Gastroesophageal sphincter (tissue), 4 donors: ENCODE results near the gene NMRAL1. TPM values are rescaled to one million over a fixed set of nuclear protein-coding genes. Genes with fewer than 3 reads are reported as not detected.

ENCODE experiments used
- ATAC-seq: fragments of 150-250 bp; one replicate; pipeline ENCODE4 v1.9.1; 2016; ENCODE audit warnings: mild to moderate bottlenecking, moderate library complexity
- H3K27ac ChIP-seq, 4 donors: fragments of 200-600 bp; sonication (generic) in 3 of 4; 1 replicate in 3 of 4; 2 replicates in 1 of 4; pipeline ENCODE4 v1.5.1; 2016 to 2019
- H3K27me3 ChIP-seq: fragments of 200-600 bp; sonication (generic); one replicate; pipeline ENCODE4 v1.5.1; 2019
- H3K36me3 ChIP-seq, 2 donors: fragments of 200-600 bp; sonication (generic); one replicate each; pipeline ENCODE4 v1.5.1; 2019; ENCODE audit warnings: control low read depth in 1 of 2
- H3K4me1 ChIP-seq, 3 donors: fragments of 200-600 bp; sonication (generic); 1 replicate in 2 of 3; 2 replicates in 1 of 3; pipeline ENCODE4 v1.5.1; 2016 to 2019; ENCODE audit warnings: control low read depth in 2 of 3
- H3K4me3 ChIP-seq, 2 donors: fragments of 200-600 bp; sonication (generic); one replicate each; pipeline ENCODE4 v1.5.1; 2019; ENCODE audit warnings: mild to moderate bottlenecking in 1 of 2, moderate library complexity in 1 of 2
- H3K9me3 ChIP-seq, 3 donors: fragments of 200-600 bp; sonication (generic); one replicate each; pipeline ENCODE4 v1.5.1; 2017 to 2019; ENCODE audit warnings: control low read depth in 2 of 3
- EP300 ChIP-seq: sonication (generic); formaldehyde crosslinking; IDR thresholded peaks from one replicate; pipeline ENCODE4 v1.6.1; 2017; ENCODE audit warnings: antibody characterized with exemption, mild to moderate bottlenecking
- POLR2A ChIP-seq, 2 donors: fragments of 450-650 bp; IDR thresholded peaks; one replicate each; pipeline ENCODE4 v1.6.1; 2017; ENCODE audit warnings: antibody characterized with exemption in 2 of 2, mild to moderate bottlenecking in 2 of 2, moderate library complexity in 1 of 2
- POLR2AphosphoS5 ChIP-seq: sonication (generic); formaldehyde crosslinking; IDR thresholded peaks from one replicate; pipeline ENCODE4 v1.6.1; 2017; ENCODE audit warnings: antibody characterized with exemption
- WGBS, 2 donors: methylation state at CpG; one replicate each; pipeline ENCODE4 v1.1.5; 2018; ENCODE audit warnings: low coverage in 1 of 2; 5-methylcytosine and 5-hydroxymethylcytosine counted together
- total RNA-seq, 4 donors: library from RNA; depleted of rRNA; stranded (reverse); fragments of >200 nt; gene quantifications; one replicate each; pipeline ENCODE4 v1.1.0, GENCODE V29; 2016
- TF ChIP-seq, protein P1 (sequence below), 4 experiments: fragments of 200-600 bp in 2 of 4; fragments of 450-650 bp in 2 of 4; sonication (generic) in 1 of 4; IDR thresholded peaks; one replicate each; pipeline ENCODE4 v1.5.1; 2017 to 2019; ENCODE audit warnings: antibody characterized with exemption in 4 of 4, mild to moderate bottlenecking in 2 of 4, moderate library complexity in 2 of 4

NMRAL1 gene
- total RNA-seq, 4 donors from 2014 or later: 32.9 to 49.7 (median 39.3) TPM

DNA sequence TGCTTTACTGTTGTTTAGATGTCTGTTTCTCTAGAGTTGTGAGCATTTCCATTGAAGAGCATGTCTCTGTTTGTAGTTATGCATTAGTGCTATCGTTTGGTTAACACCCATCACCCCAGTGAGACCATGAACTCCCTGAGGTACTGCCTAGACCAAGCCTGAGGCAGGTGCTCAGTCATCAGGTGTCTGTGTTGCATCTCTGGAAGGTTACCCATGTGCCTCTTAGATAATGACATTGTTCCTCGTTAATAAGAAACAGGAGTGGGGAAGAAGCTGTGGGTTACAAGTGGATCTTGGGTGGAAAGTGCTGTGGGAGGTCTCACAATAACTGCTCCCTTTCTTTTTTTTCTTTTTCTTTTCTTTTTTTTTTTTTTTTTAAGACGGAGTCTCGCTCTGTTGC lies 30.4 kb downstream of the NMRAL1 start:
- no peak for TF ChIP-seq POLR2AphosphoS5
- no peak for TF ChIP-seq POLR2A (IDR thresholded peaks at IDR 0.05)
- no peak for TF ChIP-seq EP300
- TF ChIP-seq, protein P1, sequence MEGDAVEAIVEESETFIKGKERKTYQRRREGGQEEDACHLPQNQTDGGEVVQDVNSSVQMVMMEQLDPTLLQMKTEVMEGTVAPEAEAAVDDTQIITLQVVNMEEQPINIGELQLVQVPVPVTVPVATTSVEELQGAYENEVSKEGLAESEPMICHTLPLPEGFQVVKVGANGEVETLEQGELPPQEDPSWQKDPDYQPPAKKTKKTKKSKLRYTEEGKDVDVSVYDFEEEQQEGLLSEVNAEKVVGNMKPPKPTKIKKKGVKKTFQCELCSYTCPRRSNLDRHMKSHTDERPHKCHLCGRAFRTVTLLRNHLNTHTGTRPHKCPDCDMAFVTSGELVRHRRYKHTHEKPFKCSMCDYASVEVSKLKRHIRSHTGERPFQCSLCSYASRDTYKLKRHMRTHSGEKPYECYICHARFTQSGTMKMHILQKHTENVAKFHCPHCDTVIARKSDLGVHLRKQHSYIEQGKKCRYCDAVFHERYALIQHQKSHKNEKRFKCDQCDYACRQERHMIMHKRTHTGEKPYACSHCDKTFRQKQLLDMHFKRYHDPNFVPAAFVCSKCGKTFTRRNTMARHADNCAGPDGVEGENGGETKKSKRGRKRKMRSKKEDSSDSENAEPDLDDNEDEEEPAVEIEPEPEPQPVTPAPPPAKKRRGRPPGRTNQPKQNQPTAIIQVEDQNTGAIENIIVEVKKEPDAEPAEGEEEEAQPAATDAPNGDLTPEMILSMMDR (IDR thresholded peaks at IDR 0.05): no peak
- Histone ChIP-seq H3K27ac (no peak overlapping the region), H3K9me3 (no peaks in the 10 kb centered on the region), H3K4me3 (no peak overlapping the region), H3K36me3 (peaks cover 0 to 100% of the 10 kb centered on the region in 2 donors), H3K27me3 (no peaks in the 10 kb centered on the region), H3K4me1 (no peaks in the 10 kb centered on the region)
- 89 to 100% methylated on average over 1 of the region's 4 CpGs for WGBS, 2 donors
- no peak for ATAC-seq

DNA sequence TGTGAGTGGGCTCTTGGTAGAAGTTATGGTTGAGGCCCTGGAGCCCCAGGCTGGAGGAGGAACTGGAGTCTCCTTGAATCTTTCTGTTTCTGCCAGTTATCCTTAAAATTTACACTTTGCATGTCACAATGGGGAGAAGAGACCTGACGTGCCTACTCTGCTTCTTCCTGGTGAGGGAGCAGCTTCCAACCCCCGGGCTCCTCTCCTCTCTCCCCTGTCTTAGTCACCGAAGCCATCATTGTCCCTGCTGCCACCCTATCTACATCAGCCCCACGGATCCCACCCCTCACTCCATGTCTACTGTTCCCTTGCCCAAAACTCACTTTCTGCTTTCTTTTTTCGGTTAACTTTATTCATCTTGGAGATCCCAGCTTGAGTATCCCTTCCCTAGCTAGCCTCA lies 31.2 kb downstream of the NMRAL1 start:
- WGBS, 2 donors: 66 to 67% methylated on average over 1 to 5 of the region's 5 CpGs
- no peaks in the 10 kb centered on the region for H3K27me3 ChIP-seq
- no peak for TF ChIP-seq EP300
- TF ChIP-seq POLR2A (IDR thresholded peaks at IDR 0.05): no peak
- no peak for TF ChIP-seq POLR2AphosphoS5
- TF ChIP-seq, protein P1 (IDR thresholded peaks at IDR 0.05): no peak
- peaks cover 0 to 100% of the 10 kb centered on the region in 2 donors for H3K36me3 ChIP-seq
- ATAC-seq: no peak
- no peaks in the 10 kb centered on the region for H3K4me1 ChIP-seq
- H3K27ac ChIP-seq: no peak overlapping the region
- no peaks in the 10 kb centered on the region for H3K9me3 ChIP-seq
- no peak overlapping the region for H3K4me3 ChIP-seq

DNA sequence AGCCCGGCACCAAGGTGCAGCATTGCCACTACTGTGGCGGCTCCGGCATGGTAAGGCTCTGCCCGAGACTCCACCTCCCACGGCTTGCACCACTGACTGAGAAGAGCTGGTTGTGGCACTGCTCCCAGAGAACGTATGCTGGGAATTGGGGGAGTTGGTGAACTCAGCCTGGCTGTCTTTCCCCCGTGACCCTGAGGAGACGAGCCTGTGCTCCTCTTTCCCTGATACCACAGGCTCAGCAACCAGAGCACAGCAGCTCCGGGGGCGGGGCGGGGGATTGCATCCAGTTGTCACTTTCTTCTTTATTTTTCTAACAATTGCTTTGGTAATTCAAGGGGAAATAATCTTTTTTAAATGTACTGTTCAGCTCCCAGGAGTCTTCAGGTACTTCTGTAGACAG lies 32.1 kb downstream of the NMRAL1 start:
- Histone ChIP-seq H3K27me3 (no peaks in the 10 kb centered on the region), H3K4me3 (no peak overlapping the region), H3K27ac (no peak overlapping the region), H3K36me3 (peaks cover 0 to 100% of the 10 kb centered on the region in 2 donors), H3K9me3 (no peaks in the 10 kb centered on the region), H3K4me1 (no peaks in the 10 kb centered on the region)
- 88% methylated on average over 6 of the region's 11 CpGs; no CpG with 5 or more reads in 1 of the 2 donors for WGBS, 2 donors
- TF ChIP-seq POLR2A (IDR thresholded peaks at IDR 0.05) (no peak), POLR2AphosphoS5 (no peak), EP300 (no peak)
- TF ChIP-seq, protein P1 (IDR thresholded peaks at IDR 0.05): no peak
- no peak for ATAC-seq

DNA sequence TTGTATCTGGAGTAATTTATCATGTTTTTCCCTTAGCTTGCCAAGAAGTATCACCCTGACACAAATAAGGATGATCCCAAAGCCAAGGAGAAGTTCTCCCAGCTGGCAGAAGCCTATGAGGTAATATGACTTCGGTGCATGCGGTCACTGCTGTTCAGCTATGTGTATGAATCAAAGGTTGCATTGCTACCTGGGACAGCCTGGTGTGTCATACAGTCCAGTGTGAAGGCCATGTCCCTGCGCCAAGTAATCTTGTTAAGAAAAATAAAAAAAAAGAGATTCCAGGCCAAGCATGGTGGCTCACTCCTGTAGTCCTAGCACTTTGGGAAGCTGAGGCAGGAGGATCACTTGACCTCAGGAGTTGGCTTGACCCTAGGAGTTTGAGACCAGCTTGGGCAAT lies 37.1 kb downstream of the NMRAL1 start:
- TF ChIP-seq EP300: no peak
- TF ChIP-seq, protein P1 (IDR thresholded peaks at IDR 0.05): no peak
- no peak for TF ChIP-seq POLR2A (IDR thresholded peaks at IDR 0.05)
- TF ChIP-seq POLR2AphosphoS5: no peak
- peaks cover 0 to 97% of the 10 kb centered on the region in 2 donors for H3K36me3 ChIP-seq
- no peak overlapping the region for H3K4me3 ChIP-seq
- H3K27me3 ChIP-seq: no peaks in the 10 kb centered on the region
- ATAC-seq: no peak
- H3K27ac ChIP-seq: no peak overlapping the region
- H3K9me3 ChIP-seq: no peaks in the 10 kb centered on the region
- H3K4me1 ChIP-seq: no peaks in the 10 kb centered on the region
- 100% methylated on average over 2 to 3 of the region's 3 CpGs for WGBS, 2 donors

DNA sequence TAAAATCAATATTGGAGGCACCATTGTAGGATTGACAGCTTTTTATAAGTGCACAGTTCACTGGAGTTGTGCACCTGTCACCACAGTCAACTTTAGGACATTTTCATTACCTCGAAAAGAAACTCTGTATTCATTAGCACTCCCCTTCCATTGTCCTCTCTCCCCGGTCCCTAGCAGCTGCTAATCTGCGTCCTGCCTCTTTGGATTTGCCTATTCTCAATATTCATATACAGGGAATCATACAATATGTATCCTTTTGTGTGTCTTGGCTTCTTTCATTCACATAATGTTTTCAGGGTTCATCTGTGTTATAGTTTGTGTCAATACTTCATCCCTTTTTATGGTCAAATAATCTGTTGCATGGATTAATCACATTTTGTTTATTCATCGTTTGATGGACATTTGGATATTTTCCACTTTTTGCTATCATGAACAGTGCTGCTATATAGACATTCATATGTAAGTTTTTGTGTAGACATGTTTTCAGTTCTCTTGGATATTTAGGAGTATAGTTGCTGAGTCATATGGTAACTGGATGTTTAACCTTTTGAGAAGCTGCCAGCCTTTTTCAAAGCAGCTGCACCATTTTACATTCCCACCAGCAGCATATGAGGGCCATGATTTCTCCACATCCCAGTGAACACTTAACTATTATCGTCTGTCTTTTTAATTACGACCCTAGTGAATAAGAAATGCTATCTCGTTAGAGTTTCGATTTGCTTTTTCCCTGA lies 38.9 kb downstream of the NMRAL1 start:
- Histone ChIP-seq H3K27ac (no peak overlapping the region), H3K27me3 (no peaks in the 10 kb centered on the region), H3K4me3 (no peak overlapping the region), H3K9me3 (no peaks in the 10 kb centered on the region), H3K36me3 (peaks cover 0 to 95% of the 10 kb centered on the region in 2 donors), H3K4me1 (no peaks in the 10 kb centered on the region)
- 50 to 87% methylated on average over 8 of the region's 8 CpGs for WGBS, 2 donors
- ATAC-seq: no peak
- TF ChIP-seq EP300: no peak
- TF ChIP-seq, protein P1 (IDR thresholded peaks at IDR 0.05): no peak
- TF ChIP-seq POLR2A (IDR thresholded peaks at IDR 0.05): no peak
- TF ChIP-seq POLR2AphosphoS5: no peak
